CD4-positive, alpha-beta T cell treated with Interleukin-4 for 4 hours (primary cell): ENCODE results near the gene CFL1.
A peak's percentile ranks its signal among the peaks of the same experiment; 100 is the strongest.
"Not testable (repeated sequence)": the region's sequence is repeated elsewhere in the genome, so short reads cannot be mapped to it uniquely, and the experiment has no call there.

Experiments
- DNase-seq: peaks from one replicate; pipeline ENCODE4 v3.0.0-alpha.2; 2020

Gene CFL1

GRCh38 chr11:65857853-65858680 lies at the start of gene CFL1:
CFL1 (minus strand) TSS chr11:65858180; CDS start chr11:65858099, 81 bp downstream.
- DNase-seq = peak; percentile 97

GRCh38 chr11:65906602-65907001 lies 48.6 kb upstream of the CFL1 start:
- no peak for DNase-seq

GRCh38 chr11:65903715-65904114 lies 45.7 kb upstream of the CFL1 start:
- DNase-seq = no peak

DNA sequence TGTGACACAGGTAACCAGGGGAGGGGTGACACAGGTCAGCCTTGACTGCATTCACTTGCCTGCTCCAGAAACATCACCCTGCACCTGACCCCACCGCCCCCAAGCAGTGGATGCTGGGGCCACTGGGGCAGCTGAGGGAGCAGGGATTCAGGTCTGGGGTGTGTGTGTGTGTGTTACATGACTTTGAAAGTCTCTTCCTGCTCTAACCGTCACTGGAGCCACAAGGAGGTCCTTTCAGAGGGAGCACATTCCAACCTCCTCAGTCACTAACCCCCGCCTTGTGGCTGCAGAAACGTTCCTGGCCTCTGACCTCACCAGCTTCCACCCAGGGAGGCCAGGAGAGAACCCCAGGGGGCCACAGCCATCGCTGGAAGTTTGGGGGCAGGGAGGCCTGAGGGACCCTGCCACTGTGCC lies 45.1 kb upstream of the CFL1 start:
- DNase-seq = no peak

- DNase-seq = no peak
Measured at GRCh38 chr11:65900899-65901180, 42.9 kb upstream of the CFL1 start.

DNA sequence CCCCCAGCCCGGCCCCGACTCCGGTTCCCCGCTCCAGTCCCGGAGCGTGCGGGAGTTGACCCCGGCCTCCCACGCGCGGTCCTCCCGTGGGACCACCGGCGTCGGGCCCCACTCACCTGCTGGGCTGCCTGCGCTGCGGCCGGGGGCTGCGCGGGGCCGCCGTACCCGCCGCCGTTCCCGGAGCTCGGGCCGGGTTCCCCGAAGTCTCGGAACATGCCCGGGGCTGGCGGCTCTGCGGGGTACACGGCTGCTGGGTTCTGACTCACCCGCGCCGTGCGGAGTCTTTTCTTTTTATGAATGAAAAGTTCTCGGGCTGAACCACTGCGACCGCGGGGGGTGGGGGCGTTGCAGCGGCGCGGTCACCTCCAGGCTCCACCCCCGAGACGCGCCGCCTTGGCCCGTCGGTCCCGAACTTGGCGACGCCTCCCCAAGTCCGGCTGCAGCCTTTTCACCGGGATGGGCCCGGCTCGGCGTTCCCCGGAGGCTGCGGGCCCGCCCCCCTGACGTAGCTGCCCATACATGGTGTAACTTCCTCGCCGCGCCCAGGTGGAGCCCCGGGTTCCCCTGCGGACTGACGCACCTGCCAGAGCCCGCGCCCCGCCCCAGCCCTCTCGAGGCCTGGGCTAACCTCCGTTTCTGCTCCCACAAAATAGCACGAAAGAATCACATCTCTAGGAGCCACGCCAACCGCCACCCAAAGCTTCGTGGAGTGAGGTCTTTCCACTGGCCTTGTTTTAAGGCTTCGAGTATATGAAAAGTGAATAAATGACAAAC lies 42.3 kb upstream of the CFL1 start, which contains the start of gene FOSL1:
FOSL1 (minus strand) TSS at position 264 of the 774 bp plus-strand sequence; CDS start at position 215, 49 bp downstream.
- DNase-seq = peak; percentile 96

DNA sequence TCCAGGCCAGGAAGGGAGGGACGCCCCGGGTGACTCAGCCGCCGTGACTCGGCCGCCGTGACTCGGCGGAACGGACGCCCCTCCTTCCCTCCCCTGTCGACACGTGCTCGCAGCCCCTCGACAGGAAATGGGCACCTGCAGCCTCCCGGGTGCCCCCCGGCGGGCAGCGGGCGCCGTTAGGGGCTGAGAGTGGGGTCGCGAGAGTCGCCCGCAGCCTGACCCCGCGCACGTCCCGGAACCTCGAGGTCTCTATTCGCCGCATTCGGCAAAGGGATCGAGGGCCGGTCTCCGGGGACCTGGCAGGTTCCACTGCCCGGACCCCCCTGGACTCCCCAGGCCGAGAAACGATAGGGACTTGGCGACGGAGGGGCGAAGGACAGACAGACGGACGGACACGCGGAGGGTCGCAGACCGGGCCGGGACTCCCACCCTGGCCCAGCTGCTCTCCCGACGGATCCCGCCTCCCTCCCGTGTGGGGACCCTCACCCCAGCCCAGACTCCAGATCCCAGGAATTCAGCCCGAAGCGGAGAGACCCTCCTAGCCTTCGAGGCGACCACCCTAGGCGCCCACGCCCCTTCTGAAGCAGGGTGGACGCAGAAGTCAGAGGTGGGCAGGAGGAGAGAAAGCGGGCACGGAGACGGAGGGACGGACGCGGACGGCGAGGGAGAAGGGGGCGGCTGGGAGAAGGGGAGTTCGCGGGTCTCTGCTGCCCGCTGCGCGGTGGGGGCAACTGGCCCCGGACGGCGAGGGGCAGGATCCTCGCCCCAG lies 41.6 kb upstream of the CFL1 start:
- DNase-seq = peak; percentile 36

DNA sequence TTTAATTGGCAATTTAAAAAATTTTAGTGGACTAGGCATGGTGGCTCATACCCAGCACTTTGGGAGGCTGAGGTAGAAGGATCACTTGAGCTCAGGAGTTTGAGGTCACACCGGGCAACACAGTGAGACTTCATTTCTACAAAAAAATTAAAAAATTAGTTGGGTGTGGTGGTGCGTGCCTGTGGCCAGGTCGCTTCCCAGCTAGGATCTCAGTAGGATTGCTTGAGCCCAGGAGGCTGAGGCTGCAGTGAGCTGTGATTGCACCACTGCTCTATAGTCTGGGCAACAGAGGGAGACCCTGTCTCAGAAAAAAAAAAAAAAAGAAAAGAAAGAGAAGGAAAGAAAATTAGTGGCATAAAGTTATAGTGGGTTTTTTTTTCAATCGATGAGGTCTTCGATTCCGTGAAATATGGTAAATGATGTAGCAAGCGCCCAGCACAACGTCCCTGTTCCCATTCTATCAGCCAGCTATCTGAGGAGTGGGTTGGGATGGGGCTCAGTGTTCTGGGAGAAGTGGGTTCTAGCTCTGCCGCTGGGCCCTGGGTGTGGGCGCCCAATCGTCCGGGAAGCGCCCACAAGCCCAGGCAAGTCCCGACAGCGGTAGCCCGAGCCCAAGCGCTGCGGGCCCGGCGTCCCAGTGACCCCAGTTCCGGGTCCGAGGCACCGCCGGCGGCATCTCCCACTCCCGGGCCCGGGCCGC lies 40.8 kb upstream of the CFL1 start:
- DNase-seq = no peak

DNA sequence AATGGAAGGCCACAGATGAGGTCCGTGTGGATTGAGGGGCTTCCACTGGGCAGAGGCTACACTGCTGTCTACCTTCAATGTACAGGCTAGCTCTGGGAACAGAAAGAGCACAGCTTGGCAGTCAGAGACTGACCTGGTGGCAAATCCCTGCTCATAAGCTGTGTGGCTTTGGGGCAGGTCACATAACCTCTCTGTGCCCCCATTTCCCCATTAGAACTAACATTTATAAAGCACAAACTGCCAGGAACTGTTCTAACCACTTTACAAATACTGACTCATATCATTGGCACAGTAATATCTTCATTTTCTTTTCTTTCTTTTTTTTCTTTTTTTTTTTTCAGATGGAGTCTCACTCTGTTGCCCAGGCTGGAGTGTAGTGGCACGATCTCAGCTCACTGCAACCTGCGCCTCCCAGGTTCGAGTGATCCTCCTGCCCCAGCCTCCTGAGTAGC lies 39.1 kb upstream of the CFL1 start:
- DNase-seq = no peak

DNA sequence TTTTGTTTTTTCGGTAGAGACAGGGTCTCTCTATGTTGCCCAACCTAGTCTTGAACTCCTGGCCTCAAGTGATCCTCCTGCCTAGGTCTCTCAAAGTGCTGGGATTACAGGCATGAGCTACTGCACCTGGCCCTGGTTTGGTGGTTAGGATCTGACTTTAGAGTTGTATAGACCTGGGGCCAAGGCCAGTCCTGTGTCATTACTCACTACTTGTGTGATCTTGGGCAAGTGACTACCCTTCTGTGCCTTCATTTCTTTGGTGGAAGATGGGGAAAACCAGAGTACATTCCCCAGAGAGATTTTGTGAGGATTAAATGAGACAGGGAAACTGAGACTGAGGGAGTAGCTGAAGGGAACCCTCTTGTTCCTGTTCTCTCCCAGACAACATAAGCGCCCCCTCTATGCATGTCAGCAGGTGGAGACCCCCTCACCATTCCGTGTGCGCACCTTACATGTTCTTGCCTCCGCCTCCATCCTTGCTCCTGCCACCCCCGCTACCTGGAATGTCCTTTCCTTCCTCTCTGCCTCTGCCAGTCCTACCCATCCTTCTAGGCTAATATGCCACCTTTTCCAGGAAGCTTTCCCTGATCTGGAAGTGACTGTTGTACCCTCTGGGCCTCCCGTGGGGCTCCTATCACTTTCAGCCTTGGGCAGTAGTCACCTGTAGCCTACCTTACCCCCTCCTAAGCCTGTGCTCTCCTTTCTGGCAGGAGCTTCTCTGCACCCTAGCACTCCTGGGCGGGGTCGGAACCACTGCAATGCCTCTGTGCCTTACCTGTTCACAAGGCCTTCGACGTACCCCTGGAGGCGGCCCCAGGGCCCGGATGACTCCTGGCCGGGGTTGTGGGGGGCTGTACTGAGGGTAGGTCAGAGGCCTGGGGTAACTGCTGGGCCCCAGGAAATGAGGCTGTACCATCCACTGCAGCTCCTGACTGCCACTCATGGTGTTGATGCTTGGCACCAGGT lies 38.3 kb upstream of the CFL1 start:
- no peak for DNase-seq

GRCh38 chr11:65895482-65895981 lies 37.6 kb upstream of the CFL1 start:
- DNase-seq = no peak

- peak; percentile 35 for DNase-seq
Measured at GRCh38 chr11:65894034-65894591, 36.1 kb upstream of the CFL1 start.

DNA sequence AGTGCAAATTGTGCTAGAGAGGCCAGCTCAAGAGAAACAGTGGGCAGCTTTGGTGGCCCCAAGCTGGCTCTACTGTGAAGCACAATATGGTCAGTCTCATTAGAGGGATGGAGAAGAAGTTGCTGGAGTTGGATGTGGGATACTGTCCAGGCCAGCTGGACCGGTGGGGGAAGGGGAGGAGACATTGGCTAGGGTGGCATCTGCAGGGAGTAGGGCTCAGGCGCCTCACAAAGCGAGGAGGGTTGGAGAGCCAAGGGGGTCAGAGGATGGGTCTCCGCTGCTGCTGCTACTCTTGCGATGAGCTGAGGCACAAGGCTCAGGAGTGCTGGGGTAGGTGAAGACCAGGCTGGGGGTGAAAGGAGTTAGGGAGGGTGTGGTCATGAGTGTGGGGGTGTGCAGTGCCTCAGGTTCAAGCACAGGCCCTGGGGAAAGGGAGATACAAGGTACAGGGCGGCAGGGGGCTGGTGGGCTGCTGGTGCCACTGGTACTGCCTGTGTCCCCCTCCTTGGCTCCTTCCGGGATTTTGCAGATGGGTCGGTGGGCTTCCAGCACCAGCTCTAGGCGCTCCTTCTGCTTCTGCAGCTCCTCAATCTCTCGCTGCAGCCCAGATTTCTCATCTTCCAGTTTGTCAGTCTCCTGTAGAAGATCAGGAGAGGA lies 34.8 kb upstream of the CFL1 start:
- DNase-seq = no peak

GRCh38 chr11:65892137-65892540 lies 34.2 kb upstream of the CFL1 start:
- not testable (repeated sequence) for DNase-seq

- DNase-seq = no peak
Measured at GRCh38 chr11:65891219-65892136, 33.5 kb upstream of the CFL1 start.

DNA sequence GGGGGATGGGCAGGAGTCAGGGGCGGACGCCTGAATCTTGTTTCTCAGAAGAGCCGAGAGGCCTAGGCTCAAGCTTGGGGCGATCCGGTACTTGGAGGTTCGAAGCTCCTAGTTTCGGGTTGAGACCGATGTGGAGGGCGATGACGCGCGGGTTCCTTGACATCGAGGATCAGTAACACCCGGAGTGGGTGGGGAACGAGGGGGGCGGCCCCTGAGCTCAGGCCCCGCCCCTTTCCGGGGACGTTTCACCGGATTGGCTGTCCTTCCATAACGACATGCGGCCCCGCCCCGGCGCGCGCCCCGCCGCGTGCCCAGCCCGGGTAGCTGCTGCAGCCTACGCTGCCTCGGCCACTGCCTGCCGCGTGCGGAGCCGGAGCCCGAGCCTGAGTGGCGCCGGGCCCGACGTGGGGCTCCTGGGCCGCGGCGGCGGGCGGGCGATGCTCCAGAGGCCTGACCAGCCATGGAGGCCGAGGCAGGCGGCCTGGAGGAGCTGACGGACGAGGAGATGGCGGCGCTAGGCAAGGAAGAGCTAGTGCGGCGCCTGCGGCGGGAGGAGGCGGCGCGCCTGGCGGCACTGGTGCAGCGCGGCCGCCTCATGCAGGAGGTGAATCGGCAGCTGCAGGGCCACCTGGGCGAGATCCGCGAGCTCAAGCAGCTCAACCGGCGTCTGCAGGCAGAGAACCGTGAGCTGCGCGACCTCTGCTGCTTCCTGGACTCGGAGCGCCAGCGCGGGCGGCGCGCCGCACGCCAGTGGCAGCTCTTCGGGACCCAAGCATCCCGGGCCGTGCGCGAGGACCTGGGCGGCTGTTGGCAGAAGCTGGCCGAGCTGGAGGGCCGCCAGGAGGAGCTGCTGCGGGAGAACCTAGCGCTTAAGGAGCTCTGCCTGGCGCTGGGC lies 32.6 kb upstream of the CFL1 start, which contains the start of gene CCDC85B:
CCDC85B (plus strand) TSS at position 350 of the 895 bp plus-strand sequence; CDS start at position 461, 111 bp downstream.
- DNase-seq = peak; percentile 97

DNA sequence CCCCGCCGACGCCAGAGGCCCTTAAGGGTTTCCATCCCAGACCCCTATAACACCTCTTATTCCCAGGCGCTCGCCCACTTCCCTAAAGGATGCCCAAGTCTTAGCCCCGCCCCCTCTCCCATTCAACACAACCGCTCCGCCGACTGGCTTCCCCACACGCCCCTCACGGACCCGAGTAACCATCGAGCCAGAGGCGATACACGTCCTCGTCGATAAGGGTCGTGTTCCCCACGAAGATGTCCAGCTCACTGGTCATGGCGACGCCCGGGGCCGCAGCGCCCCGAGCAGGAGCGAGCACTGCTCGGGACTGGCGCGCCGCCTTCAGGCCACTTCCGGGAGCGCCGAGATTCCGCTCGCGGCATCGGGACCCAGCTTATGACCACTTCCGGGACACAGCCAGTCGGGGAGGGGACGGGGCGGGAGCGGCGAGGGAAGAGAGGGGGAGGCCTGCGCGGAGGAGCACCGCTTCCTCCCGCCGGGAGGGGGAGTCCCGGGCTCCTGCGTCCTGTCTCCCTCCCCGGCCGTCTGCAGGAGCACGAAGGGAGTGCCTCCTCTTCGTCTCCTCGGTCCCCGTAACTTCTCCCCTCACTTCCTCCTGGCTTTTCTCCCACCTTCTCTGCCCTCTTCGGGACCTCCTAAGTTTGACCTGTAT lies 30.3 kb upstream of the CFL1 start, which contains the start of gene FIBP:
FIBP (minus strand) TSS at position 309 of the 652 bp plus-strand sequence; CDS start at position 256, 53 bp downstream.
- DNase-seq = peak; percentile 94
